Central memory CD8-positive, alpha-beta T cell (primary cell): ENCODE results near the gene LETM1.

Source experiments
- ATAC-seq: fragments of 150-1000 bp; cut with Tn5 transposase; replicated peaks from 2 replicates; pipeline ENCODE4 v1.10.0; 2022; ENCODE audit warnings: mild to moderate bottlenecking, moderate FRiP score, moderate number of reproducible peaks; ENCODE audit not compliant: poor library complexity, severe bottlenecking; ENCODE audit errors: extremely low read depth
- DNase-seq, 2 donors: peaks; one replicate each; pipeline ENCODE4 v3.0.0; 2021; ENCODE audit warnings: low spot score in 2 of 2
- H3K27ac Mint-ChIP-seq: one replicate; pipeline ENCODE4 v1.8.0; 2022; ENCODE audit warnings: low read depth, mild to moderate bottlenecking, moderate library complexity, mixed read lengths
- H3K27me3 Mint-ChIP-seq: one replicate; pipeline ENCODE4 v1.8.0; 2022; ENCODE audit warnings: mixed read lengths
- H3K36me3 Mint-ChIP-seq: one replicate; pipeline ENCODE4 v1.8.0; 2022; ENCODE audit warnings: mild to moderate bottlenecking, moderate library complexity, mixed read lengths; ENCODE audit not compliant: insufficient read depth
- H3K4me1 Mint-ChIP-seq: one replicate; pipeline ENCODE4 v1.8.0; 2022; ENCODE audit warnings: mixed read lengths
- H3K4me3 Mint-ChIP-seq: one replicate; pipeline ENCODE4 v1.8.0; 2022; ENCODE audit warnings: mild to moderate bottlenecking, moderate library complexity, mixed read lengths
- H3K9me3 Mint-ChIP-seq: one replicate; pipeline ENCODE4 v1.8.0; 2022; ENCODE audit warnings: mixed read lengths

LETM1 gene

GRCh38 chr4:1826531-1827350 lies 29.2 kb downstream of the LETM1 start:
- Mint-ChIP-seq H3K27ac (no peak overlapping the region), H3K9me3 (no peaks in the 10 kb centered on the region), H3K4me1 (peaks cover 23% of the 10 kb centered on the region), H3K4me3 (no peak overlapping the region), H3K36me3 (peaks cover 19% of the 10 kb centered on the region), H3K27me3 (no peaks in the 10 kb centered on the region)
- ATAC-seq, result no peak
- DNase-seq, result no peak

GRCh38 chr4:1825326-1825725 lies 30.6 kb downstream of the LETM1 start:
- no peak for ATAC-seq
- Mint-ChIP-seq H3K4me1 (peaks cover 23% of the 10 kb centered on the region), H3K4me3 (no peak overlapping the region), H3K9me3 (no peaks in the 10 kb centered on the region), H3K27me3 (no peaks in the 10 kb centered on the region), H3K27ac (no peak overlapping the region), H3K36me3 (peaks cover 19% of the 10 kb centered on the region)
- no peak for DNase-seq

- Mint-ChIP-seq H3K36me3 (peaks cover 23% of the 10 kb centered on the region), H3K27ac (peak overlapping the region; percentile 26), H3K4me3 (no peak overlapping the region), H3K9me3 (no peaks in the 10 kb centered on the region), H3K27me3 (no peaks in the 10 kb centered on the region), H3K4me1 (peaks cover 20% of the 10 kb centered on the region)
- ATAC-seq, result no peak
- no peak for DNase-seq
These were observed 31.2 kb downstream of the LETM1 start for GRCh38 chr4:1824746-1825145.

- peaks cover 33% of the 10 kb centered on the region for H3K36me3 Mint-ChIP-seq
- no peak for ATAC-seq
- no peaks in the 10 kb centered on the region for H3K9me3 Mint-ChIP-seq
- H3K27ac Mint-ChIP-seq, result no peak overlapping the region
- no peaks in the 10 kb centered on the region for H3K27me3 Mint-ChIP-seq
- H3K4me3 Mint-ChIP-seq, result no peak overlapping the region
- no peak for DNase-seq
- H3K4me1 Mint-ChIP-seq, result peaks cover 15% of the 10 kb centered on the region
These were observed 32.4 kb downstream of the LETM1 start for GRCh38 chr4:1823545-1823932.

GRCh38 chr4:1822568-1823544 lies 33.1 kb downstream of the LETM1 start:
- DNase-seq (no peak), ATAC-seq (no peak)
- Mint-ChIP-seq H3K4me1 (peaks cover 15% of the 10 kb centered on the region), H3K4me3 (no peak overlapping the region), H3K27me3 (no peaks in the 10 kb centered on the region), H3K9me3 (no peaks in the 10 kb centered on the region), H3K36me3 (peaks cover 38% of the 10 kb centered on the region), H3K27ac (no peak overlapping the region)

GRCh38 chr4:1821679-1822567 lies 34.0 kb downstream of the LETM1 start:
- DNase-seq (no peak), ATAC-seq (no peak)
- Mint-ChIP-seq H3K9me3 (no peaks in the 10 kb centered on the region), H3K36me3 (peaks cover 44% of the 10 kb centered on the region), H3K4me3 (no peak overlapping the region), H3K27ac (no peak overlapping the region), H3K27me3 (no peaks in the 10 kb centered on the region), H3K4me1 (peaks cover 14% of the 10 kb centered on the region)

GRCh38 chr4:1819816-1820215 lies 36.1 kb downstream of the LETM1 start:
- Mint-ChIP-seq H3K4me3 (no peak overlapping the region), H3K36me3 (peaks cover 47% of the 10 kb centered on the region), H3K27ac (no peak overlapping the region), H3K27me3 (no peaks in the 10 kb centered on the region), H3K9me3 (no peaks in the 10 kb centered on the region), H3K4me1 (peaks cover 6% of the 10 kb centered on the region)
- ATAC-seq (no peak), DNase-seq (no peak)

GRCh38 chr4:1819284-1819683 lies 36.7 kb downstream of the LETM1 start:
- Mint-ChIP-seq H3K27ac (no peak overlapping the region), H3K4me1 (peaks cover 2% of the 10 kb centered on the region), H3K36me3 (peaks cover 45% of the 10 kb centered on the region), H3K9me3 (no peaks in the 10 kb centered on the region), H3K27me3 (no peaks in the 10 kb centered on the region), H3K4me3 (no peak overlapping the region)
- ATAC-seq (no peak), DNase-seq (no peak)

GRCh38 chr4:1815997-1816860 lies 39.7 kb downstream of the LETM1 start:
- DNase-seq (no peak), ATAC-seq (no peak)
- Mint-ChIP-seq H3K4me3 (no peak overlapping the region), H3K36me3 (peaks cover 36% of the 10 kb centered on the region), H3K27ac (no peak overlapping the region), H3K9me3 (no peaks in the 10 kb centered on the region), H3K27me3 (no peaks in the 10 kb centered on the region), H3K4me1 (no peaks in the 10 kb centered on the region)

GRCh38 chr4:1815096-1815996 lies 40.6 kb downstream of the LETM1 start:
- H3K27me3 Mint-ChIP-seq, result no peaks in the 10 kb centered on the region
- H3K9me3 Mint-ChIP-seq, result no peaks in the 10 kb centered on the region
- H3K27ac Mint-ChIP-seq, result no peak overlapping the region
- DNase-seq (no peak), ATAC-seq (no peak)
- H3K4me3 Mint-ChIP-seq, result no peak overlapping the region
- peaks cover 36% of the 10 kb centered on the region for H3K36me3 Mint-ChIP-seq
- H3K4me1 Mint-ChIP-seq, result no peaks in the 10 kb centered on the region

- Mint-ChIP-seq H3K27me3 (no peaks in the 10 kb centered on the region), H3K27ac (no peak overlapping the region), H3K4me1 (no peaks in the 10 kb centered on the region), H3K4me3 (no peak overlapping the region), H3K36me3 (peaks cover 29% of the 10 kb centered on the region), H3K9me3 (no peaks in the 10 kb centered on the region)
- DNase-seq (no peak), ATAC-seq (no peak)
These were observed 41.5 kb downstream of the LETM1 start for GRCh38 chr4:1814453-1814852.
